GM19023 (cell line): ENCODE data around the gene ITGA5.

ENCODE experiments used
- ATAC-seq: cut with Tn5 transposase; IDR thresholded peaks from one replicate; pipeline ENCODE4 v1.9.1; 2021; ENCODE audit warnings: mild to moderate bottlenecking, moderate library complexity; ENCODE audit not compliant: unreplicated experiment

The ITGA5 gene

GRCh38 chr12:54431911-54432814 is 13.1 kb upstream of the ITGA5 start:
- ATAC-seq, result no peak

- no peak for ATAC-seq
Observed at GRCh38 chr12:54430471-54431069, 11.5 kb upstream of the ITGA5 start.

- no peak for ATAC-seq
Observed at GRCh38 chr12:54429014-54429471, 10.0 kb upstream of the ITGA5 start.

GRCh38 chr12:54428050-54429013 is 9.3 kb upstream of the ITGA5 start:
- ATAC-seq, result no peak

- no peak for ATAC-seq
Observed at GRCh38 chr12:54427106-54427505, 8.0 kb upstream of the ITGA5 start.

- ATAC-seq, result no peak
Observed at GRCh38 chr12:54426690-54427089, 7.6 kb upstream of the ITGA5 start.

- no peak for ATAC-seq
Observed at GRCh38 chr12:54425702-54426101, 6.6 kb upstream of the ITGA5 start.

- ATAC-seq, result no peak
Observed at GRCh38 chr12:54424224-54424623, 5.2 kb upstream of the ITGA5 start.

GRCh38 chr12:54423816-54424150 is 4.7 kb upstream of the ITGA5 start:
- ATAC-seq, result no peak

GRCh38 chr12:54421879-54422250 is 2.8 kb upstream of the ITGA5 start:
- ATAC-seq, result no peak

- ATAC-seq, result no peak
Observed at GRCh38 chr12:54421175-54421878, 2.3 kb upstream of the ITGA5 start.

GRCh38 chr12:54420766-54421144 is 1.7 kb upstream of the ITGA5 start:
- ATAC-seq, result no peak

- ATAC-seq, result no peak
Observed at GRCh38 chr12:54418441-54419087, 502 bp downstream of the ITGA5 start.

- ATAC-seq, result no peak
Observed at GRCh38 chr12:54417712-54418440, 1.2 kb downstream of the ITGA5 start.

- ATAC-seq, result no peak
Observed at GRCh38 chr12:54416687-54417603, 2.1 kb downstream of the ITGA5 start.

GRCh38 chr12:54415221-54415929 is 3.7 kb downstream of the ITGA5 start:
- no peak for ATAC-seq

GRCh38 chr12:54413284-54414190 is 5.5 kb downstream of the ITGA5 start:
- ATAC-seq, result no peak
